ENCODE data around the gene INPP5A. TPM values are rescaled to one million over a fixed set of nuclear protein-coding genes. Genes with fewer than 3 reads are reported as not detected.

Gene INPP5A
- total RNA-seq, 4 donors from 2014 or later, result 34.8 to 80.8 (median 52.8) TPM

GRCh38 chr10:132676193-132676891, 138.8 kb downstream of the INPP5A start:
- H3K27ac ChIP-seq, result no peak overlapping the region
- DNase-seq, result no peak
- H3K27me3 ChIP-seq, result no peaks in the 10 kb centered on the region
- no peaks in the 10 kb centered on the region for H3K4me1 ChIP-seq
- no peaks in the 10 kb centered on the region for H3K36me3 ChIP-seq
- TF ChIP-seq POLR2A (IDR thresholded peaks at IDR 0.05), result no peak
- no peak for TF ChIP-seq CTCF (IDR thresholded peaks at IDR 0.05)
- TF ChIP-seq EP300 (IDR thresholded peaks at IDR 0.05; ENCODE audit: low read depth), result no peak
- no peak for TF ChIP-seq POLR2AphosphoS5 (IDR thresholded peaks at IDR 0.05)
- intact Hi-C loops (cut with DNase I; ENCODE audit: low total_unique reads), result no loop called here
- no peak overlapping the region for H3K4me3 ChIP-seq
- no peaks in the 10 kb centered on the region for H3K9me3 ChIP-seq
- WGBS, 2 donors (ENCODE audit: low coverage in 1 of 2), result 86 to 88% methylated on average over 8 to 17 of the region's 17 CpGs
- in situ Hi-C loops (cut with MboI; ENCODE audit: low pct_ligation_motif_present in 1 of 4, low pct_unique_long_range_greater_than_20kb in 1 of 4, low sequenced_read_pairs in 3 of 4), result no loop called here

GRCh38 chr10:132677096-132677472, 139.5 kb downstream of the INPP5A start:
- Histone ChIP-seq H3K4me1 (no peaks in the 10 kb centered on the region), H3K27me3 (no peaks in the 10 kb centered on the region), H3K9me3 (no peaks in the 10 kb centered on the region), H3K27ac (no peak overlapping the region), H3K36me3 (no peaks in the 10 kb centered on the region), H3K4me3 (no peak overlapping the region)
- WGBS, 2 donors (ENCODE audit: low coverage in 1 of 2), result 81% methylated on average over 3 of the region's 4 CpGs; no CpG with 5 or more reads in 1 of the 2 donors
- in situ Hi-C loops (cut with MboI; ENCODE audit: low pct_ligation_motif_present in 1 of 4, low pct_unique_long_range_greater_than_20kb in 1 of 4, low sequenced_read_pairs in 3 of 4), result no loop called here
- no peak for DNase-seq
- no peak for TF ChIP-seq CTCF (IDR thresholded peaks at IDR 0.05)
- no peak for TF ChIP-seq POLR2AphosphoS5 (IDR thresholded peaks at IDR 0.05)
- TF ChIP-seq POLR2A (IDR thresholded peaks at IDR 0.05), result no peak
- no peak for TF ChIP-seq EP300 (IDR thresholded peaks at IDR 0.05; ENCODE audit: low read depth)
- intact Hi-C loops (cut with DNase I; ENCODE audit: low total_unique reads), result no loop called here

DNA sequence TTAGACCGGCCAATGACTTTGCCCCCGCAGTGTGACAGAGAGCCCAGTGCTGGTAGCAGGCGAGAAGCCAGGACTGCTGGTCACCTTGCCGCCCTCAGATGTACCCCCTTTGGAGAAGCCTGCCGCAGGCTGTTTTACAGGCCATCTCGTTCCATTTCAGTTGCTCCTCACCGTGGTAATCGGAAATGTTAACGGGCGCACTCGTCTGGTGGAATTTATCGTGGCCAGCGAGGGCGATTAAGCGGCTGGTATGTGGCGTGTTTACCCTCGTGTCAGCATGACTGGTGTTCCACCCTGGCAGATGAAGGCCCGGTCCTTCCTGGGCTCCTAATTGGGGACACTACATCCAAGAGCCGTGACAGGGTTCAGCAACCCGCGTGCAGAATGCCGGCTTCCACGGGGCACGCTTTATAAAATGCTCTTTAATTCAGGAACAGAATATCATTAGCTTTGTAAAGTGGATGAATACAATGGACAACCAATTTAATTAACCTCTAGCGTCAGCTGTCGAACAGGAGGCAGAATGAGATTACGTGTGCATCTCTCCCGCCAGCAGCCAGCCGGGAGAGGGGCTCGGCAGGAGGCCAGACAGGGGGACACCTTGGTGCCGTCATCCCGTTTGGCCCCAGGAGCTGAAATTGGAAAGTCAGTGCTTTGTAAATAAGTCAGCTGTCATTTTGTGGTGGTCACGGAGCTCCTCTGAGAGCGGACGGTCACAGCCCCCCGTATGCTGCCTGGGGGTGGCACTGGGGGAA, 140.1 kb downstream of the INPP5A start:
- intact Hi-C loops (cut with DNase I; ENCODE audit: low total_unique reads), result no loop called here
- DNase-seq, result no peak
- H3K9me3 ChIP-seq, result no peaks in the 10 kb centered on the region
- H3K4me3 ChIP-seq, result no peak overlapping the region
- H3K27me3 ChIP-seq, result no peaks in the 10 kb centered on the region
- TF ChIP-seq EP300 (IDR thresholded peaks at IDR 0.05; ENCODE audit: low read depth) (no peak), POLR2AphosphoS5 (IDR thresholded peaks at IDR 0.05) (no peak), CTCF (IDR thresholded peaks at IDR 0.05) (no peak), POLR2A (IDR thresholded peaks at IDR 0.05) (no peak)
- WGBS, 2 donors (ENCODE audit: low coverage in 1 of 2), result 92 to 96% methylated on average over 9 to 36 of the region's 36 CpGs
- in situ Hi-C loops (cut with MboI; ENCODE audit: low pct_ligation_motif_present in 1 of 4, low pct_unique_long_range_greater_than_20kb in 1 of 4, low sequenced_read_pairs in 3 of 4), result no loop called here
- no peak overlapping the region for H3K27ac ChIP-seq
- no peaks in the 10 kb centered on the region for H3K36me3 ChIP-seq
- H3K4me1 ChIP-seq, result no peaks in the 10 kb centered on the region

- no peak for DNase-seq
- no peaks in the 10 kb centered on the region for H3K36me3 ChIP-seq
- no peaks in the 10 kb centered on the region for H3K27me3 ChIP-seq
- 88 to 100% methylated on average over 3 to 13 of the region's 13 CpGs for WGBS, 2 donors (ENCODE audit: low coverage in 1 of 2)
- in situ Hi-C loops (cut with MboI; ENCODE audit: low pct_ligation_motif_present in 1 of 4, low pct_unique_long_range_greater_than_20kb in 1 of 4, low sequenced_read_pairs in 3 of 4) (no loop called here), intact Hi-C loops (cut with DNase I; ENCODE audit: low total_unique reads) (no loop called here)
- H3K4me1 ChIP-seq, result no peaks in the 10 kb centered on the region
- H3K27ac ChIP-seq, result no peak overlapping the region
- no peaks in the 10 kb centered on the region for H3K9me3 ChIP-seq
- no peak for TF ChIP-seq POLR2AphosphoS5 (IDR thresholded peaks at IDR 0.05)
- no peak for TF ChIP-seq POLR2A (IDR thresholded peaks at IDR 0.05)
- no peak for TF ChIP-seq CTCF (IDR thresholded peaks at IDR 0.05)
- no peak for TF ChIP-seq EP300 (IDR thresholded peaks at IDR 0.05; ENCODE audit: low read depth)
- no peak overlapping the region for H3K4me3 ChIP-seq
Observed at GRCh38 chr10:132678436-132679216, 141.0 kb downstream of the INPP5A start.

All from transverse colon (tissue), 4 donors.